CD4-positive, alpha-beta memory T cell (primary cell): ENCODE results near the gene TNFRSF13B. TPM values are rescaled to one million over a fixed set of nuclear protein-coding genes. Genes with fewer than 3 reads are reported as not detected.
"Not testable (repeated sequence)": the region's sequence is repeated elsewhere in the genome, so short reads cannot be mapped to it uniquely, and the experiment has no call there.

Experiments
- CTCF ChIA-PET: fragments of 350-600 bp; sonication (Branson Sonifier 250); formaldehyde crosslinking; loops from one replicate; lab custom pipeline; 2021; ENCODE audit warnings: inconsistent platforms; ENCODE audit not compliant: partially characterized antibody; lab: Charles Lee
- POLR2A ChIA-PET: fragments of 350-600 bp; sonication (Branson Sonifier 250); formaldehyde crosslinking; loops from one replicate; lab custom pipeline; 2021; ENCODE audit not compliant: partially characterized antibody; lab: Charles Lee
- DNase-seq, 5 donors: peaks; one replicate each; pipeline versions ENCODE4 v3.0.0 to v3.0.0-alpha.2; 2020 to 2022; ENCODE audit warnings: mixed read lengths in 1 of 5
- H3K27ac ChIP-seq: one replicate; pipeline ENCODE4 v1.7.0; 2013; ENCODE audit warnings: low read depth, low read length
- H3K27me3 ChIP-seq: 2 replicates; pipeline ENCODE4 v1.7.0; 2013; ENCODE audit warnings: mild to moderate bottlenecking, low read length, moderate library complexity; ENCODE audit not compliant: insufficient read depth
- H3K36me3 ChIP-seq: 2 replicates; pipeline ENCODE4 v1.7.0; 2013; ENCODE audit warnings: mild to moderate bottlenecking, low read length, moderate library complexity; ENCODE audit not compliant: insufficient read depth
- H3K4me1 ChIP-seq: 2 replicates; pipeline ENCODE4 v1.7.0; 2013; ENCODE audit warnings: mild to moderate bottlenecking, low read length, moderate library complexity; ENCODE audit not compliant: insufficient read depth
- H3K4me3 ChIP-seq, 2 donors: one replicate each; pipeline ENCODE4 v1.7.0; 2013; ENCODE audit warnings: low read length in 2 of 2, mild to moderate bottlenecking in 1 of 2
- H3K9me3 ChIP-seq, 2 donors: one replicate each; pipeline ENCODE4 v1.7.0; 2013; ENCODE audit warnings: low read length in 2 of 2, control low read depth in 1 of 2; ENCODE audit not compliant: control insufficient read depth in 1 of 2
- H3K27ac Mint-ChIP-seq, 7 donors: one replicate each; pipeline ENCODE4 v1.8.0; 2020 to 2021; ENCODE audit warnings: mixed read lengths in 7 of 7, mild to moderate bottlenecking in 6 of 7, inconsistent platforms in 3 of 7, moderate library complexity in 3 of 7
- H3K27me3 Mint-ChIP-seq, 2 donors: one replicate each; pipeline ENCODE4 v1.8.0; 2020 to 2021; ENCODE audit warnings: mixed read lengths in 2 of 2
- H3K36me3 Mint-ChIP-seq, 2 donors: one replicate each; pipeline ENCODE4 v1.8.0; 2020 to 2021; ENCODE audit warnings: mixed read lengths in 2 of 2, inconsistent platforms in 1 of 2, mild to moderate bottlenecking in 1 of 2
- H3K4me1 Mint-ChIP-seq, 4 donors: one replicate each; pipeline ENCODE4 v1.8.0; 2020 to 2021; ENCODE audit warnings: mixed read lengths in 4 of 4, mild to moderate bottlenecking in 1 of 4
- H3K4me3 Mint-ChIP-seq, 8 donors: one replicate each; pipeline ENCODE4 v1.8.0; 2020 to 2021; ENCODE audit warnings: mixed read lengths in 8 of 8, mild to moderate bottlenecking in 7 of 8, moderate library complexity in 6 of 8, inconsistent platforms in 3 of 8
- H3K9me3 Mint-ChIP-seq, 8 donors: one replicate each; pipeline ENCODE4 v1.8.0; 2020 to 2021; ENCODE audit warnings: mixed read lengths in 8 of 8, mild to moderate bottlenecking in 5 of 8, inconsistent platforms in 3 of 8, moderate library complexity in 1 of 8
- intact Hi-C: fragments of 100-400 bp; cut with micrococcal nuclease; formaldehyde crosslinking; loops from one replicate; pipeline ENCODE4 v1.15.1; 2023
- polyA plus RNA-seq, 2 donors: library from polyadenylated mRNA; unstranded; fragments of 300-500 nt; fragmentation: Illumina TruSeq; gene quantifications; one replicate each; pipeline ENCODE4 v1.2.3, GENCODE V29; 2021
- total RNA-seq, 2 experiments: library from RNA; stranded (reverse); gene quantifications; one replicate each; pipeline ENCODE4 v1.2.3, GENCODE V29; 2021

The TNFRSF13B gene
- total and polyA plus RNA-seq, 4 experiments from 2014 or later, result 0.78 TPM; not detected in 3

DNA sequence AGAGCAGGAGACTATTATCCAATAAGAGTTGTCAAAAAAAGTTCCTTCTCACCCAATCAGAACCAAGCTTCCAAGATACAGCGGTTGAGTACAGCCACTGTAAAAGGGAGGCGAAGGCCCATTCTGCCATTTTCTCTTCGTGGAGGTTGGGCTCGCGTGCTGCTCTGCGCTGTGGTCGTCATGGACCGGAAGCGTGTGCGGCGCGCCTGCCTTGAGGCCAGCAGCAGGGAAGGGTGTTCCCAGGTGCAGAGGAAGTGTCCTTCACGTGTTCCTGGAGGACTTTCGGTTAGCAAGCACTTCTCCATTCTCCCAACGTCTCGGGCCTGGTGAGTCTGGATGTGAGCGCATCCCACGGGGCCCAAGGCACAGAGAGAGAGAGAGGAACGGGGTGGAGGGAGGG is 78.4 kb downstream of the TNFRSF13B start:
- CTCF ChIA-PET, result not testable (repeated sequence)

GRCh38 chr17:16892876-16893454 is 79.0 kb downstream of the TNFRSF13B start:
- H3K36me3 ChIP-seq, H3K27ac ChIP-seq, H3K4me1 Mint-ChIP-seq, H3K9me3 ChIP-seq, H3K27ac Mint-ChIP-seq, DNase-seq, POLR2A ChIA-PET, intact Hi-C loops, H3K4me3 Mint-ChIP-seq, H3K36me3 Mint-ChIP-seq, H3K9me3 Mint-ChIP-seq, H3K27me3 ChIP-seq, CTCF ChIA-PET, H3K4me3 ChIP-seq, H3K4me1 ChIP-seq, H3K27me3 Mint-ChIP-seq: not testable (repeated sequence)

More for the DNA sequence above, 78.4 kb downstream of the TNFRSF13B start:
- H3K36me3 Mint-ChIP-seq, H3K27ac ChIP-seq, H3K9me3 Mint-ChIP-seq, H3K4me1 Mint-ChIP-seq, H3K9me3 ChIP-seq, POLR2A ChIA-PET, H3K4me3 ChIP-seq, H3K27me3 ChIP-seq, H3K4me3 Mint-ChIP-seq, intact Hi-C loops, H3K27me3 Mint-ChIP-seq, H3K4me1 ChIP-seq, H3K27ac Mint-ChIP-seq, DNase-seq, H3K36me3 ChIP-seq: not testable (repeated sequence)

DNA sequence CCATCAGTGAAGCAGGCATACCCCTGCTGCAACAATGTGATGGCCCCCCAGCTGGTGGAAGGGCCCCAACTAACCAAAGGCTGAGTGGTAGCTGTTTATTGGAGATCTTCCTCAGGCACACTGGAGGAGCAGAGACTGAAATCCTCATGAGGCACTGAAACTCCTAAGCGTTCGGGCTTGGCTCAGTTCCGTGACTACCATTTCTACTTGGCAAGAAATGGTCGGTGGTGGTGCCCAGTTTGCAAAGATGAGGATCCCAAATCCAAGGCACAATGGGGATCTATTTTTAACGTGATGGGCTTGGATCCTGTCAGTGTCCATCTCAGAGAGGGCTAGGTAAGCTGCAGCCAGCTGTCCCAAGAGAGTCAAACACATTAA is 82.8 kb downstream of the TNFRSF13B start:
- no peak for DNase-seq
- H3K27me3 Mint-ChIP-seq, result peaks cover 0 to 1% of the 10 kb centered on the region in 2 donors
- Histone ChIP-seq H3K36me3 (no peaks in the 10 kb centered on the region), H3K27me3 (no peaks in the 10 kb centered on the region), H3K4me1 (no peaks in the 10 kb centered on the region), H3K9me3 (no peaks in the 10 kb centered on the region), H3K27ac (no peak overlapping the region), H3K4me3 (no peak overlapping the region)
- H3K4me1 Mint-ChIP-seq, result no peaks in the 10 kb centered on the region
- H3K27ac Mint-ChIP-seq, result no peak overlapping the region
- no peaks in the 10 kb centered on the region for H3K36me3 Mint-ChIP-seq
- intact Hi-C loops, result no loop called here
- ChIA-PET CTCF (no interaction called here), POLR2A (no interaction called here)
- H3K9me3 Mint-ChIP-seq, result no peaks in the 10 kb centered on the region
- H3K4me3 Mint-ChIP-seq, result no peak overlapping the region

Other genes starting within 250 kb of the TNFRSF13B start
- gene MPRIP, start 70.3 kb upstream of the TNFRSF13B start, total RNA-seq, result 100 to 1,000 TPM; 250 to 255 TPM
- 10 to 100 TPM; 48.4 to 53.2 TPM for gene MPRIP, start 70.3 kb upstream of the TNFRSF13B start, polyA plus RNA-seq
- gene PLD6, start 234.2 kb upstream of the TNFRSF13B start, total RNA-seq, result 10 to 100 TPM; 12.8 to 13.9 TPM
- gene PLD6, start 234.2 kb upstream of the TNFRSF13B start, polyA plus RNA-seq, result 10 to 100 TPM; 18.4 to 26.6 TPM